HepG2 (cell line): ENCODE data around the gene GFPT1. TPM values are rescaled to one million over a fixed set of nuclear protein-coding genes. Genes with fewer than 3 reads are reported as not detected.

Experiments
- AHR ChIP-seq: IDR thresholded peaks from 2 replicates; pipeline ENCODE4 v1.6.1; 2018; ENCODE audit warnings: missing genetic modification reagents, missing compliant biosample characterization
- EHMT2 ChIP-seq: fragments of 200-600 bp; sonication (generic); IDR thresholded peaks from 2 replicates; pipeline ENCODE4 v1.7.0; 2017; ENCODE audit warnings: antibody characterized with exemption, low read depth, low read length, borderline replicate concordance
- FOXA3 ChIP-seq: IDR thresholded peaks from 2 replicates; pipeline ENCODE4 v1.6.1; 2016; ENCODE audit warnings: missing genetic modification reagents, missing compliant biosample characterization
- FOXP1 ChIP-seq, 2 experiments: fragments of 450-650 bp in 1 of 2; IDR thresholded peaks; 2 replicates each; pipeline ENCODE4 v1.6.1; 2017 to 2018; ENCODE audit warnings: antibody characterized with exemption in 1 of 2
- polyA plus RNA-seq, 8 experiments: library from polyadenylated mRNA; depleted of rRNA in 3 of 8; stranded (reverse) in 7 of 8; unstranded in 1 of 8; fragments of >200 nt; fragmentation: Illumina TruSeq in 4 of 8; extraction: Trizol in 4 of 8; gene quantifications; 2 replicates each; pipeline versions ENCODE4 v1.2.1 to v1.2.3, GENCODE V29; 2011 to 2016; ENCODE audit warnings: low read depth in 4 of 8, missing spikeins in 1 of 8, mixed read lengths in 1 of 8; ENCODE audit not compliant: insufficient read depth in 1 of 8
- total RNA-seq, 5 experiments: library from RNA; depleted of rRNA; stranded (reverse); fragments of >200 nt; fragmentation: Illumina TruSeq; extraction: Trizol; gene quantifications; 2 replicates each; pipeline ENCODE4 v1.2.3, GENCODE V29; 2016; ENCODE audit warnings: low read depth in 1 of 5
- TF ChIP-seq, protein P1 (sequence below): sonication (generic); formaldehyde crosslinking; IDR thresholded peaks from 2 replicates; pipeline ENCODE4 v1.5.1; 2020; ENCODE audit warnings: mild to moderate bottlenecking, missing genetic modification reagents, moderate library complexity
- TF ChIP-seq, protein P2 (sequence below): sonication (generic); formaldehyde crosslinking; IDR thresholded peaks from 2 replicates; pipeline ENCODE4; 2020; ENCODE audit warnings: missing genetic modification reagents, mild to moderate bottlenecking, borderline replicate concordance
- TF ChIP-seq, protein P3 (sequence below): sonication (generic); formaldehyde crosslinking; IDR thresholded peaks from 2 replicates; pipeline ENCODE4 v1.4.0; 2020; ENCODE audit warnings: mild to moderate bottlenecking, missing genetic modification reagents
- TF ChIP-seq, protein P4 (sequence below): IDR thresholded peaks from 2 replicates; pipeline ENCODE4 v1.6.1; 2016; ENCODE audit warnings: low read depth, borderline replicate concordance
- TF ChIP-seq, protein P5 (sequence below): IDR thresholded peaks from 2 replicates; pipeline ENCODE4 v1.6.1; 2018; ENCODE audit warnings: missing genetic modification reagents, mild to moderate bottlenecking, missing compliant biosample characterization
- TF ChIP-seq, protein P6 (sequence below): sonication (generic); formaldehyde crosslinking; IDR thresholded peaks from 2 replicates; pipeline ENCODE4 v1.4.0; 2020; ENCODE audit warnings: missing genetic modification reagents, mild to moderate bottlenecking, borderline replicate concordance

GFPT1 gene
- total and polyA plus RNA-seq, 2 of the 13 experiments (the other 11 are each of a cell fraction or from before 2014, with no cell fraction given) = 24.0 to 84.9 TPM

DNA sequence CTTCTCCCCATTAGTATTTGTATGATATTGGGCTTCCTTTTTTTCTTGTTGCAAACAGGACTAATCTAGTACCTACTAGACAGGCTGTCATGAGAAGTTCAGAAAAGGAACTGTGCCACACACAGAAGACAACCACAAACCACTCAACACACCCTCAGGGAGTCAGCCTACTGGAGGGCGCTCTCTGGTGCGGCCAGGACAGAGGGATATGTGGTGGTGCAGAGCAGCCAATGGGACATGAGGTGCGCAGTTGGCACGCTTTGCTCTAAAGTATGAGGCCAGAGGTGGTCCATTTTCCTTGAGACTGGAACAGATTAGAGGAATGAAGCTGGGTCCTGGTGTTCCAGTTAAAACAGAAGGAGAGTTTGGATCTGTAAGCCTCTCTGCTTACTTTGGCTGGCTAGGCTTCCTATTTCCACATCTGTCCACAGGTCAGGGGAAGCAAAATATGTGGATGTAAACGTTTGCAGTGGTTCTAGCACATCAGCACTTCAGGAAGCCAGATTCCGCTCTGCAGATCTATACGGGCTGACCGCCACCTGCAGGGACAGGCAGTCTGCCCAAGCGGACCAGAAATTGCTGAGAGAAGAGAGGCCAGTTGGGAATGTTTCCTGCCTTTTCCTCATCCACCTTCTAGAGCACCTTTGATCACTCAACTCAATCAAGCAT, 114.1 kb downstream of the GFPT1 start (continued):
- TF ChIP-seq, protein P1, sequence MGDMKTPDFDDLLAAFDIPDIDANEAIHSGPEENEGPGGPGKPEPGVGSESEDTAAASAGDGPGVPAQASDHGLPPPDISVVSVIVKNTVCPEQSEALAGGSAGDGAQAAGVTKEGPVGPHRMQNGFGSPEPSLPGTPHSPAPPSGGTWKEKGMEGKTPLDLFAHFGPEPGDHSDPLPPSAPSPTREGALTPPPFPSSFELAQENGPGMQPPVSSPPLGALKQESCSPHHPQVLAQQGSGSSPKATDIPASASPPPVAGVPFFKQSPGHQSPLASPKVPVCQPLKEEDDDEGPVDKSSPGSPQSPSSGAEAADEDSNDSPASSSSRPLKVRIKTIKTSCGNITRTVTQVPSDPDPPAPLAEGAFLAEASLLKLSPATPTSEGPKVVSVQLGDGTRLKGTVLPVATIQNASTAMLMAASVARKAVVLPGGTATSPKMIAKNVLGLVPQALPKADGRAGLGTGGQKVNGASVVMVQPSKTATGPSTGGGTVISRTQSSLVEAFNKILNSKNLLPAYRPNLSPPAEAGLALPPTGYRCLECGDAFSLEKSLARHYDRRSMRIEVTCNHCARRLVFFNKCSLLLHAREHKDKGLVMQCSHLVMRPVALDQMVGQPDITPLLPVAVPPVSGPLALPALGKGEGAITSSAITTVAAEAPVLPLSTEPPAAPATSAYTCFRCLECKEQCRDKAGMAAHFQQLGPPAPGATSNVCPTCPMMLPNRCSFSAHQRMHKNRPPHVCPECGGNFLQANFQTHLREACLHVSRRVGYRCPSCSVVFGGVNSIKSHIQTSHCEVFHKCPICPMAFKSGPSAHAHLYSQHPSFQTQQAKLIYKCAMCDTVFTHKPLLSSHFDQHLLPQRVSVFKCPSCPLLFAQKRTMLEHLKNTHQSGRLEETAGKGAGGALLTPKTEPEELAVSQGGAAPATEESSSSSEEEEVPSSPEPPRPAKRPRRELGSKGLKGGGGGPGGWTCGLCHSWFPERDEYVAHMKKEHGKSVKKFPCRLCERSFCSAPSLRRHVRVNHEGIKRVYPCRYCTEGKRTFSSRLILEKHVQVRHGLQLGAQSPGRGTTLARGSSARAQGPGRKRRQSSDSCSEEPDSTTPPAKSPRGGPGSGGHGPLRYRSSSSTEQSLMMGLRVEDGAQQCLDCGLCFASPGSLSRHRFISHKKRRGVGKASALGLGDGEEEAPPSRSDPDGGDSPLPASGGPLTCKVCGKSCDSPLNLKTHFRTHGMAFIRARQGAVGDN (CRISPR knock-in tag) = peak; percentile 69
- TF ChIP-seq FOXP1 (IDR thresholded peaks at IDR 0.05) = no peak
- TF ChIP-seq FOXP1 (CRISPR knock-in tag; IDR thresholded peaks at IDR 0.05) = peak; percentile 50; the same call in 1 of the 2 replicates
- TF ChIP-seq, protein P2, sequence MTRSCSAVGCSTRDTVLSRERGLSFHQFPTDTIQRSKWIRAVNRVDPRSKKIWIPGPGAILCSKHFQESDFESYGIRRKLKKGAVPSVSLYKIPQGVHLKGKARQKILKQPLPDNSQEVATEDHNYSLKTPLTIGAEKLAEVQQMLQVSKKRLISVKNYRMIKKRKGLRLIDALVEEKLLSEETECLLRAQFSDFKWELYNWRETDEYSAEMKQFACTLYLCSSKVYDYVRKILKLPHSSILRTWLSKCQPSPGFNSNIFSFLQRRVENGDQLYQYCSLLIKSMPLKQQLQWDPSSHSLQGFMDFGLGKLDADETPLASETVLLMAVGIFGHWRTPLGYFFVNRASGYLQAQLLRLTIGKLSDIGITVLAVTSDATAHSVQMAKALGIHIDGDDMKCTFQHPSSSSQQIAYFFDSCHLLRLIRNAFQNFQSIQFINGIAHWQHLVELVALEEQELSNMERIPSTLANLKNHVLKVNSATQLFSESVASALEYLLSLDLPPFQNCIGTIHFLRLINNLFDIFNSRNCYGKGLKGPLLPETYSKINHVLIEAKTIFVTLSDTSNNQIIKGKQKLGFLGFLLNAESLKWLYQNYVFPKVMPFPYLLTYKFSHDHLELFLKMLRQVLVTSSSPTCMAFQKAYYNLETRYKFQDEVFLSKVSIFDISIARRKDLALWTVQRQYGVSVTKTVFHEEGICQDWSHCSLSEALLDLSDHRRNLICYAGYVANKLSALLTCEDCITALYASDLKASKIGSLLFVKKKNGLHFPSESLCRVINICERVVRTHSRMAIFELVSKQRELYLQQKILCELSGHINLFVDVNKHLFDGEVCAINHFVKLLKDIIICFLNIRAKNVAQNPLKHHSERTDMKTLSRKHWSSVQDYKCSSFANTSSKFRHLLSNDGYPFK = peak; percentile 24; the same call in 1 of the 2 replicates
- TF ChIP-seq FOXA3 (CRISPR knock-in tag) = peak; percentile 71
- TF ChIP-seq, protein P3, sequence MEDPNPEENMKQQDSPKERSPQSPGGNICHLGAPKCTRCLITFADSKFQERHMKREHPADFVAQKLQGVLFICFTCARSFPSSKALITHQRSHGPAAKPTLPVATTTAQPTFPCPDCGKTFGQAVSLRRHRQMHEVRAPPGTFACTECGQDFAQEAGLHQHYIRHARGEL = 0 out of 2 replicates have a peak, but pooled peaks have one; percentile 29
- TF ChIP-seq, protein P4, sequence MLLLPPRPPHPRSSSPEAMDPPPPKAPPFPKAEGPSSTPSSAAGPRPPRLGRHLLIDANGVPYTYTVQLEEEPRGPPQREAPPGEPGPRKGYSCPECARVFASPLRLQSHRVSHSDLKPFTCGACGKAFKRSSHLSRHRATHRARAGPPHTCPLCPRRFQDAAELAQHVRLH (CRISPR knock-in tag) = peak; percentile 58; the same call in 1 of the 2 replicates
- TF ChIP-seq AHR (CRISPR knock-in tag) = peak; percentile 25; the same call in 1 of the 2 replicates
- peak; percentile 75; the same call in 1 of the 2 replicates for TF ChIP-seq EHMT2
- TF ChIP-seq, protein P5, sequence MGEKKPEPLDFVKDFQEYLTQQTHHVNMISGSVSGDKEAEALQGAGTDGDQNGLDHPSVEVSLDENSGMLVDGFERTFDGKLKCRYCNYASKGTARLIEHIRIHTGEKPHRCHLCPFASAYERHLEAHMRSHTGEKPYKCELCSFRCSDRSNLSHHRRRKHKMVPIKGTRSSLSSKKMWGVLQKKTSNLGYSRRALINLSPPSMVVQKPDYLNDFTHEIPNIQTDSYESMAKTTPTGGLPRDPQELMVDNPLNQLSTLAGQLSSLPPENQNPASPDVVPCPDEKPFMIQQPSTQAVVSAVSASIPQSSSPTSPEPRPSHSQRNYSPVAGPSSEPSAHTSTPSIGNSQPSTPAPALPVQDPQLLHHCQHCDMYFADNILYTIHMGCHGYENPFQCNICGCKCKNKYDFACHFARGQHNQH (CRISPR knock-in tag) = 0 out of 2 replicates have a peak, but pooled peaks have one; percentile 32
- TF ChIP-seq, protein P6, sequence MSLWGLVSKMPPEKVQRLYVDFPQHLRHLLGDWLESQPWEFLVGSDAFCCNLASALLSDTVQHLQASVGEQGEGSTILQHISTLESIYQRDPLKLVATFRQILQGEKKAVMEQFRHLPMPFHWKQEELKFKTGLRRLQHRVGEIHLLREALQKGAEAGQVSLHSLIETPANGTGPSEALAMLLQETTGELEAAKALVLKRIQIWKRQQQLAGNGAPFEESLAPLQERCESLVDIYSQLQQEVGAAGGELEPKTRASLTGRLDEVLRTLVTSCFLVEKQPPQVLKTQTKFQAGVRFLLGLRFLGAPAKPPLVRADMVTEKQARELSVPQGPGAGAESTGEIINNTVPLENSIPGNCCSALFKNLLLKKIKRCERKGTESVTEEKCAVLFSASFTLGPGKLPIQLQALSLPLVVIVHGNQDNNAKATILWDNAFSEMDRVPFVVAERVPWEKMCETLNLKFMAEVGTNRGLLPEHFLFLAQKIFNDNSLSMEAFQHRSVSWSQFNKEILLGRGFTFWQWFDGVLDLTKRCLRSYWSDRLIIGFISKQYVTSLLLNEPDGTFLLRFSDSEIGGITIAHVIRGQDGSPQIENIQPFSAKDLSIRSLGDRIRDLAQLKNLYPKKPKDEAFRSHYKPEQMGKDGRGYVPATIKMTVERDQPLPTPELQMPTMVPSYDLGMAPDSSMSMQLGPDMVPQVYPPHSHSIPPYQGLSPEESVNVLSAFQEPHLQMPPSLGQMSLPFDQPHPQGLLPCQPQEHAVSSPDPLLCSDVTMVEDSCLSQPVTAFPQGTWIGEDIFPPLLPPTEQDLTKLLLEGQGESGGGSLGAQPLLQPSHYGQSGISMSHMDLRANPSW (CRISPR knock-in tag) = no peak
